Vagina (tissue), 2 donors: ENCODE results near the gene C15orf40. TPM values are rescaled to one million over a fixed set of nuclear protein-coding genes. Genes with fewer than 3 reads are reported as not detected.
"Not testable (repeated sequence)": the region's sequence is repeated elsewhere in the genome, so short reads cannot be mapped to it uniquely, and the experiment has no call there.

Experiments used
- DNase-seq, 2 donors: peaks; one replicate each; pipeline ENCODE4 v3.0.0-alpha.2; 2017; ENCODE audit errors: extremely low spot score in 2 of 2
- H3K27ac ChIP-seq: fragments of 200-600 bp; sonication (generic); one replicate; pipeline ENCODE4 v1.5.1; 2019
- H3K27me3 ChIP-seq: fragments of 200-600 bp; sonication (generic); one replicate; pipeline ENCODE4 v1.5.1; 2019
- H3K36me3 ChIP-seq, 2 donors: fragments of 200-600 bp; sonication (generic); one replicate each; pipeline ENCODE4 v1.5.1; 2017 to 2019
- H3K4me1 ChIP-seq: fragments of 200-600 bp; sonication (generic); one replicate; pipeline ENCODE4 v1.5.1; 2019
- H3K4me3 ChIP-seq, 2 donors: fragments of 200-600 bp; sonication (generic); 1 replicate in 1 of 2; 2 replicates in 1 of 2; pipeline ENCODE4 v1.5.1; 2016 to 2019
- H3K9me3 ChIP-seq: fragments of 200-600 bp; sonication (generic); one replicate; pipeline ENCODE4 v1.5.1; 2019
- CTCF ChIP-seq, 3 experiments: fragments of 450-650 bp in 2 of 3; fragments of 200-600 bp in 1 of 3; sonication (generic) in 1 of 3; IDR thresholded peaks; one replicate each; pipeline ENCODE4 v1.5.1; 2017 to 2019; ENCODE audit warnings: antibody characterized with exemption in 3 of 3, mild to moderate bottlenecking in 2 of 3, moderate library complexity in 2 of 3
- POLR2A ChIP-seq, 2 donors: fragments of 450-650 bp; IDR thresholded peaks; one replicate each; pipeline ENCODE4 v1.6.1; 2017; ENCODE audit warnings: antibody characterized with exemption in 2 of 2, mild to moderate bottlenecking in 2 of 2, moderate library complexity in 2 of 2
- POLR2AphosphoS5 ChIP-seq, 2 donors: sonication (generic); formaldehyde crosslinking; IDR thresholded peaks; one replicate each; pipeline ENCODE4 v1.9.0; 2017; ENCODE audit warnings: antibody characterized with exemption in 2 of 2, mild to moderate bottlenecking in 2 of 2, low read depth in 1 of 2; ENCODE audit not compliant: insufficient read depth in 1 of 2
- intact Hi-C: fragments of 100-400 bp; cut with DNase I; formaldehyde crosslinking; loops from one replicate; pipeline ENCODE4 v1.15.1; 2023
- total RNA-seq: library from RNA; depleted of rRNA; stranded (reverse); fragments of >200 nt; gene quantifications from one replicate; pipeline ENCODE4 v1.2.3, GENCODE V29; 2016

Gene C15orf40
- total RNA-seq, 1 donor from 2014 or later: 6.9 TPM

- H3K4me1 ChIP-seq: peaks cover 32% of the 10 kb centered on the region
- TF ChIP-seq CTCF (IDR thresholded peaks at IDR 0.05) (no peak), POLR2AphosphoS5 (IDR thresholded peaks at IDR 0.05; ENCODE audit: insufficient read depth in 1 of 2, low read depth in 1 of 2) (no peak), POLR2A (IDR thresholded peaks at IDR 0.05) (no peak)
- H3K27ac ChIP-seq: no peak overlapping the region
- no peaks in the 10 kb centered on the region for H3K27me3 ChIP-seq
- no peak for DNase-seq
- H3K36me3 ChIP-seq: peaks cover 0 to 25% of the 10 kb centered on the region in 2 donors
- H3K9me3 ChIP-seq: no peaks in the 10 kb centered on the region
- intact Hi-C loops: no loop called here
- H3K4me3 ChIP-seq: peak overlapping the region in 1 of 2 donors; percentile 99
These were observed 1.2 kb upstream of the C15orf40 start for GRCh38 chr15:83012636-83013035.

DNA sequence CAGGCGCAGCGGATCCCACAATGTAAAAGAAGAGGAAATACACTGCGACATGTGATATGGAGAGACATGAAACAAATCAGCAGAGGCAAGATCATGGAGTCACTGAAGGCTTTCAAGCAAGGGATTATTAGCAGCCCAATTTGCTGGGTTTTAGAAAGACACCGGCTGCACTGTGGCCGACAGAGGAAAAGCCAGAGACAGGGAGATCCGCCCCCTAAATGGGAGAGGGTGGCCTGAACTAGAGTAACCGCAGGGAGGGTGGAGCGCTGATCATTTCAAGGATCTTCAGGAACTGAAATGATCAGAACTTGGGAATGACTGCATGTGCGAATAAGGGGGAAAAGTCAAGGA, 612 bp upstream of the C15orf40 start:
- Histone ChIP-seq H3K27ac (peak overlapping the region; percentile 84), H3K27me3 (no peaks in the 10 kb centered on the region), H3K4me3 (peak overlapping the region; percentile 71 to 99), H3K9me3 (no peaks in the 10 kb centered on the region), H3K36me3 (peaks cover 0 to 25% of the 10 kb centered on the region in 2 donors), H3K4me1 (peaks cover 32% of the 10 kb centered on the region)
- intact Hi-C loops: no loop called here
- TF ChIP-seq POLR2AphosphoS5 (IDR thresholded peaks at IDR 0.05; ENCODE audit: insufficient read depth in 1 of 2, low read depth in 1 of 2) (no peak), CTCF (IDR thresholded peaks at IDR 0.05) (no peak), POLR2A (IDR thresholded peaks at IDR 0.05) (no peak)
- DNase-seq: no peak

DNA sequence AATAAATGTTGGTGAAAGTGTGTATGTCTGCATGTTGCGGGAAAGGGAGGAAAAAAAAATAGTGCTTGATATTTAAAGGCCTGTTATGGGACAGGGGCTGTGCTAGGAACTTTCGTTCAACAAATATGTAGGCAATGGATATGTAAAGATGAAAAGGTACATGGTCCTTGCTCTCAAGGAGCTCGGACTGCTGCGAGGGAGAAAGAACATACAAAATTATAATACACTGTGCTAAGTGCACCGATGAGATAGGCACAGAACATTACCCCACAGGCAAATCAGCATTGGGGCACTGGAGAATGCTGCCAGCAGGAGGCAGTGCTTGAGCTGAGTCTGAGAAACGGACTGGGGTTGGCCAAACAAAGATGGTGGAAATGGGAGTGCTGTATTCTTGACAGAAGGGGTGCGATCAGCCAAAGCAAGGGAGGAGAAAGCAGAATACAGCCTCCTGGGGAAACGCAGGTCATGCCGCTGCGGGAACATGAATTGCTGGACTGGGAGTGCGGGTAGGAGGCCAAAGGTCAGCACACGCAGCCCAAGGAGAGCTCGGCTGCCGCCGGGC, 649 bp downstream of the C15orf40 start:
- no peaks in the 10 kb centered on the region for H3K9me3 ChIP-seq
- H3K27me3 ChIP-seq: no peaks in the 10 kb centered on the region
- intact Hi-C loops: no loop called here
- peak overlapping the region; percentile 84 for H3K27ac ChIP-seq
- no peak for TF ChIP-seq POLR2A (IDR thresholded peaks at IDR 0.05)
- TF ChIP-seq CTCF (IDR thresholded peaks at IDR 0.05): peak in 1 of 3 experiments; percentile 40
- DNase-seq: no peak
- peak overlapping the region; percentile 71 to 99 for H3K4me3 ChIP-seq
- H3K36me3 ChIP-seq: peaks cover 0 to 32% of the 10 kb centered on the region in 2 donors
- peaks cover 32% of the 10 kb centered on the region for H3K4me1 ChIP-seq

GRCh38 chr15:83000672-83001031, 10.8 kb downstream of the C15orf40 start:
- intact Hi-C loops: not testable (repeated sequence)

GRCh38 chr15:82999905-83000671, 11.4 kb downstream of the C15orf40 start:
- Histone ChIP-seq H3K27ac (no peak overlapping the region), H3K36me3 (peaks cover 0 to 6% of the 10 kb centered on the region in 2 donors), H3K4me1 (peaks cover 7% of the 10 kb centered on the region), H3K9me3 (no peaks in the 10 kb centered on the region), H3K4me3 (no peak overlapping the region), H3K27me3 (no peaks in the 10 kb centered on the region)
- TF ChIP-seq POLR2AphosphoS5 (IDR thresholded peaks at IDR 0.05; ENCODE audit: insufficient read depth in 1 of 2, low read depth in 1 of 2) (peak in 1 of 2 donors; percentile 36), POLR2A (IDR thresholded peaks at IDR 0.05) (no peak), CTCF (IDR thresholded peaks at IDR 0.05) (peak in 1 of 3 experiments; percentile 20)
- no peak for DNase-seq
- intact Hi-C loops: no loop called here

More at GRCh38 chr15:83000672-83001031, 10.8 kb downstream of the C15orf40 start:
- H3K27ac ChIP-seq, H3K4me1 ChIP-seq, DNase-seq, H3K9me3 ChIP-seq, H3K27me3 ChIP-seq, H3K4me3 ChIP-seq: not testable (repeated sequence)
- peaks cover 0 to 11% of the 10 kb centered on the region in 2 donors for H3K36me3 ChIP-seq
